BLaER1 (cell line): ENCODE results near the gene ATF7.
"Not testable (repeated sequence)": the region's sequence is repeated elsewhere in the genome, so short reads cannot be mapped to it uniquely, and the experiment has no call there.

ENCODE experiments used
- H3K27ac ChIP-seq: shearing (Covaris generic); formaldehyde crosslinking; 2 replicates; pipeline ENCODE4 v1.8.1; 2022
- H3K27me3 ChIP-seq: shearing (Covaris generic); formaldehyde crosslinking; 2 replicates; pipeline ENCODE4 v1.8.1; 2022
- H3K36me3 ChIP-seq: shearing (Covaris generic); formaldehyde crosslinking; 2 replicates; pipeline ENCODE4 v1.8.1; 2022
- H3K4me1 ChIP-seq: shearing (Covaris generic); formaldehyde crosslinking; 2 replicates; pipeline ENCODE4 v1.8.1; 2022
- H3K4me2 ChIP-seq: shearing (Covaris generic); formaldehyde crosslinking; 2 replicates; pipeline ENCODE4 v1.8.1; 2022
- H3K4me3 ChIP-seq: shearing (Covaris generic); formaldehyde crosslinking; 2 replicates; pipeline ENCODE4 v1.8.1; 2022
- H3K9ac ChIP-seq: shearing (Covaris generic); formaldehyde crosslinking; 2 replicates; pipeline ENCODE4 v1.8.1; 2022
- H3K9me3 ChIP-seq: shearing (Covaris generic); formaldehyde crosslinking; 2 replicates; pipeline ENCODE4 v1.8.1; 2022
- H4K20me1 ChIP-seq: shearing (Covaris generic); formaldehyde crosslinking; 2 replicates; pipeline ENCODE4 v1.8.1; 2022
- Cebpa-rat ChIP-seq: shearing (Covaris generic); IDR thresholded peaks from 2 replicates; pipeline ENCODE4 v1.8.1; 2022

ATF7 gene

GRCh38 chr12:53575502-53576249, 50.5 kb downstream of the ATF7 start:
- H3K4me2 ChIP-seq = no peak overlapping the region
- peaks cover 44% of the 10 kb centered on the region for H3K36me3 ChIP-seq
- H3K4me3 ChIP-seq = no peak overlapping the region
- H3K9me3 ChIP-seq = no peaks in the 10 kb centered on the region
- H4K20me1 ChIP-seq = peaks cover 26% of the 10 kb centered on the region
- TF ChIP-seq Cebpa-rat = no peak
- H3K27me3 ChIP-seq = no peaks in the 10 kb centered on the region
- no peak overlapping the region for H3K9ac ChIP-seq
- no peak overlapping the region for H3K27ac ChIP-seq
- peaks cover 16% of the 10 kb centered on the region for H3K4me1 ChIP-seq

- Histone ChIP-seq H3K9me3 (no peaks in the 10 kb centered on the region), H4K20me1 (peaks cover 13% of the 10 kb centered on the region), H3K27me3 (no peaks in the 10 kb centered on the region), H3K4me3 (no peak overlapping the region), H3K9ac (no peak overlapping the region), H3K4me1 (peaks cover 9% of the 10 kb centered on the region), H3K27ac (no peak overlapping the region), H3K36me3 (peaks cover 45% of the 10 kb centered on the region), H3K4me2 (peak overlapping the region; percentile 34)
- no peak for TF ChIP-seq Cebpa-rat
Measured at GRCh38 chr12:53572134-53572758, 53.9 kb downstream of the ATF7 start.

GRCh38 chr12:53571295-53571694, 54.9 kb downstream of the ATF7 start:
- Histone ChIP-seq H3K27me3 (no peaks in the 10 kb centered on the region), H3K4me3 (no peak overlapping the region), H3K27ac (no peak overlapping the region), H3K9ac (no peak overlapping the region), H3K4me1 (peaks cover 9% of the 10 kb centered on the region), H3K9me3 (no peaks in the 10 kb centered on the region), H3K4me2 (no peak overlapping the region), H4K20me1 (peaks cover 13% of the 10 kb centered on the region), H3K36me3 (peaks cover 35% of the 10 kb centered on the region)
- no peak for TF ChIP-seq Cebpa-rat

GRCh38 chr12:53568809-53569557, 57.2 kb downstream of the ATF7 start:
- H3K36me3 ChIP-seq = peaks cover 21% of the 10 kb centered on the region
- peaks cover 21% of the 10 kb centered on the region for H3K4me1 ChIP-seq
- H3K27me3 ChIP-seq = no peaks in the 10 kb centered on the region
- no peak overlapping the region for H3K4me2 ChIP-seq
- peaks cover 13% of the 10 kb centered on the region for H4K20me1 ChIP-seq
- no peaks in the 10 kb centered on the region for H3K9me3 ChIP-seq
- H3K27ac ChIP-seq = no peak overlapping the region
- TF ChIP-seq Cebpa-rat = no peak
- no peak overlapping the region for H3K4me3 ChIP-seq
- H3K9ac ChIP-seq = no peak overlapping the region

GRCh38 chr12:53567961-53568808, 58.0 kb downstream of the ATF7 start:
- Histone ChIP-seq H3K4me3 (no peak overlapping the region), H3K9me3 (no peaks in the 10 kb centered on the region), H3K9ac (no peak overlapping the region), H3K36me3 (peaks cover 25% of the 10 kb centered on the region), H3K4me2 (no peak overlapping the region), H3K4me1 (peaks cover 24% of the 10 kb centered on the region), H3K27ac (no peak overlapping the region), H3K27me3 (no peaks in the 10 kb centered on the region), H4K20me1 (peaks cover 13% of the 10 kb centered on the region)
- no peak for TF ChIP-seq Cebpa-rat

- H3K4me3 ChIP-seq, H3K9ac ChIP-seq, H3K9me3 ChIP-seq, H3K27ac ChIP-seq, H3K27me3 ChIP-seq, H3K4me2 ChIP-seq: not testable (repeated sequence)
- Histone ChIP-seq H3K36me3 (peaks cover 15% of the 10 kb centered on the region; the same call in 1 of the 2 replicates), H4K20me1 (peaks cover 19% of the 10 kb centered on the region), H3K4me1 (peaks cover 15% of the 10 kb centered on the region)
Measured at GRCh38 chr12:53565376-53565775, 60.8 kb downstream of the ATF7 start.

- no peak overlapping the region for H3K27ac ChIP-seq
- TF ChIP-seq Cebpa-rat = no peak
- peaks cover 15% of the 10 kb centered on the region for H3K4me1 ChIP-seq
- H3K36me3 ChIP-seq = peaks cover 15% of the 10 kb centered on the region; the same call in 1 of the 2 replicates
- H3K9ac ChIP-seq = no peak overlapping the region
- peaks cover 19% of the 10 kb centered on the region for H4K20me1 ChIP-seq
- no peak overlapping the region for H3K4me3 ChIP-seq
- no peaks in the 10 kb centered on the region for H3K27me3 ChIP-seq
- no peaks in the 10 kb centered on the region for H3K9me3 ChIP-seq
- peak overlapping the region; percentile 49 for H3K4me2 ChIP-seq
Measured at GRCh38 chr12:53564941-53565340, 61.2 kb downstream of the ATF7 start.

- no peak for TF ChIP-seq Cebpa-rat
- Histone ChIP-seq H3K27ac (no peak overlapping the region), H3K27me3 (no peaks in the 10 kb centered on the region), H3K4me3 (no peak overlapping the region), H3K36me3 (peaks cover 15% of the 10 kb centered on the region; the same call in 1 of the 2 replicates), H3K4me2 (peak overlapping the region; percentile 49), H3K9ac (no peak overlapping the region), H3K4me1 (peaks cover 15% of the 10 kb centered on the region), H4K20me1 (peaks cover 13% of the 10 kb centered on the region), H3K9me3 (no peaks in the 10 kb centered on the region)
Measured at GRCh38 chr12:53564278-53564677, 61.9 kb downstream of the ATF7 start.

GRCh38 chr12:53563452-53564028, 62.6 kb downstream of the ATF7 start:
- peaks cover 12% of the 10 kb centered on the region; the same call in 1 of the 2 replicates for H4K20me1 ChIP-seq
- H3K27ac ChIP-seq = no peak overlapping the region
- H3K4me2 ChIP-seq = 0 out of 2 replicates have a peak overlapping the region, but pooled peaks have one; percentile 49

More at GRCh38 chr12:53563452-53564028, 62.6 kb downstream of the ATF7 start:
- no peak for TF ChIP-seq Cebpa-rat
- Histone ChIP-seq H3K9me3 (no peaks in the 10 kb centered on the region), H3K4me3 (no peak overlapping the region), H3K36me3 (peaks cover 15% of the 10 kb centered on the region; the same call in 1 of the 2 replicates), H3K4me1 (peaks cover 16% of the 10 kb centered on the region), H3K9ac (no peak overlapping the region), H3K27me3 (no peaks in the 10 kb centered on the region)
